Suppressor macrophage treated with lipopolysaccharide for 4 hours (primary cell): ENCODE measurements around the gene BRAF.
"Not testable (repeated sequence)": the region's sequence is repeated elsewhere in the genome, so short reads cannot be mapped to it uniquely, and the experiment has no call there.

Source experiments
- DNase-seq: peaks from one replicate; pipeline ENCODE4 v3.0.0-alpha.2; 2020

BRAF gene

GRCh38 chr7:140698477-140698876 is 226.3 kb downstream of the BRAF start:
- DNase-seq: no peak

DNA sequence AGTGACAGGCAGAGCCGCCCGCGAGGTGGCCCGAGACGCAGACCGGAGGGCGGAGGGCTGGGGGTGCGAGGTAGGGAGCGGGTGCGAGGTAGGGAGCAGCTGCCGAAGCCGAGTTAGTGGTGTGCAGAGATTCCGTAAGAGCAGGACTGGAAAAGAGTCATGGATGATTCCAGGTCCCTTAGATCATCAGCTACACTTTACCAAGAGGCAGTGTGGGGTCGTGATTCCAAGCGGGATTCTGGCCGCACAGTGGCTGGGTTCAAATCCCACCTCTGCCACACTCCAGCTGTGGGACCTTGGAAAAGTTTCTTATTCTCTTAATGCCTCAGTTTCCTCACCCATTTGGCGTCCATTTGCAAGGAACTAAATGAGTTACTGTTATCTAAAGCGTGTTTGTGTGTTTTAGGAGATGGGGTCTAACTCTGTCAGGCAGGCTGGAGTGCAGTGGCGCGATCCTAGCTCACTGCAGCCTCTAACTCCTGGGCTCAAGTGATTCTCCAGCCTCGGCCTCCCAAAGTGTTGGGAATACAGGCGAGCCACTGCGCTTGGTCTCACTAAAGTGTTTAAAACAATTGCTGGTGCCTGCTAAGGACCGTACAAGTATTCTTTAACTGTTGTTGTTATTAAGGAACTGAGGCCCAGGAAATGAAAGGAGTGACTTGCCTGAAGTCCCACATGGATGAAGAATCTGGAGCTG is 227.1 kb downstream of the BRAF start:
- DNase-seq: no peak

GRCh38 chr7:140696680-140697446 is 227.9 kb downstream of the BRAF start, which contains the start of gene NDUFB2:
Gene NDUFB2, plus strand, starts transcription at chr7:140696708. Its CDS starts 37 bp downstream, at chr7:140696745.
- DNase-seq: peak; percentile 69

- DNase-seq: peak; percentile 94
These were observed 228.6 kb downstream of the BRAF start for GRCh38 chr7:140696024-140696679.

DNA sequence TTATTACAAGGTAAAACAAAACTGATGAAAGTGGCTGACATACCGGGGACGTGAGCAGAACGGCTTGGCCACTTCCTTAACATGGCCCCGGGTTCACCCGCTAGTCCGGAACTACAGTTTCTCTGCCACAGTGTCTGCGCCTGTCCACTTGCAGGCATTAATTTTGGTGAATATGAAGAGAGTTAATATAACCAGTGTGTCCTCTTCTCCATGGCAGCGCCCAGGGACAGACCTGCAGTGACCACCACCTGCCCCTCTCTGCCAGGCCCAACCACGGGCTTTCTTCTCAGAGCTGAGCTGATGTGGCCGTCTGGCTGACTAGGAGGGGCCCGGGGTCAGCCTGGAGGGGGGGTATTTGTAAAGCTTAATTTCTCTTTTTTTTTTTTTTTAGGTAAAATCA is 229.3 kb downstream of the BRAF start:
- no peak for DNase-seq

GRCh38 chr7:140694592-140694991 is 230.1 kb downstream of the BRAF start:
- no peak for DNase-seq

DNA sequence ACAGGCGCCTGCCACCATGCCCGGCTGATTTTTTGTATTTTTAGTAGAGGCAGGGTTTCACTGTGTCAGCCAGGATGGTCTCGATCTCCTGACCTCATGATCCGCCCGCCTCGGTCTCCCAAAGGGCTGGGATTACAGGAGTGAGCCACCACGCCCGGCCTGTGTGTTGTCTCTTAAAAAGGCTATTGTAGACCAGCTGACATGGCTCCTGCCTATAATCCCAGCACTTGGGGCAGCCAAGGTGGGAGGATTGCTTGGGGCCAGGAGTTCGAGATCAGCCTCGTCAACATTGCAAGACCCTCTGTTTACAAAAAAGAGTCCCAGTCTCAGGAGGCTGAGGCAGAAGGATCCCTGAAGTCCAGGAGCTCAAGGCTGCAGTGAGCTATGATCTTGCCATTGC is 230.9 kb downstream of the BRAF start:
- DNase-seq: not testable (repeated sequence)

- no peak for DNase-seq
These were observed 233.2 kb downstream of the BRAF start for GRCh38 chr7:140691376-140692045.

DNA sequence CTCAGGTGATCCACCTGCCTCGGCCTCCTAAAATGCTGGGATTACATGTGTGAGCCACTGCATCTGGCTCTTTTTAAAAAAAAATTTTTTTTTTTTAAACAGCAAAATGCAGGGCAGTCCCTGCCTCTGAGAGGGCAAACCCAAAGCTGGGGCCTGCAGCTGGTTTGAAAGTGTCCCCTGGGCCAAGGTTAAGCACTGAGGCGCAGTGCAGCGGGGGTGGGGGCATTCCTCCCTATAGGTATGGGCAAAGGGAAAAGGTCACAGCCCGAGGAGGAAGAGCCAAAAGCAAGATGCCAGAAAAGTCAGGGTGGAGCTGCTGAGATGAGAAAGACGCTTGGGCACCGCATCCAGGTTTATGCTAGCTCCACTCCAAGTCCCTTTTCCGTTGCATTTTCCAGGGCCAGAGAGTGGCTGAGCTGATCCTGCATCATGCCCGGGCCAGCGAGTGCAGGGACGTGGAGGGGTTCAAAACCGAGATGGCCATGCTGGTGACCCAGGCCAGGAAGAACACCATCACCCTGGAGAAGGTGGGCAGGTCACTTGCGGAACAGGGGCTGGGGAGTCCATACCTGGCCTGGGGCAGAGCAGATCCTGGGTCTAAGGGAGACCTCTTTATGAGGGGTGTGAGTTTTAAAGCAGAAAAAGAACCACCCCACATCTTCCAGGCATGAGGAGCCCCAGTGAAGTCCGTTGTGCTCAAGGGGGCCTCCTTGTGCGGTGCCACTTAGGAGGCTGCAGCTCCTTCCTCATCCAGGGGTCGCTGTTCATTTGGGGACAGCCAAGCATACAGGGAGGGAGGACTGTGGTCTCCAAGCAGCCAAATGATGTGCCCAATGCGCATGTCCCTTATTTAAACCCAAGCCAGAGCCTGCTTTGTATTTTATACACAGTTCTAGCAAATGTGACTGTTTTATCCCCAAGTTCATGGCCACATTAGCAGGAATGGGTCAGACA is 235.3 kb downstream of the BRAF start:
- no peak for DNase-seq

- DNase-seq: no peak
These were observed 236.4 kb downstream of the BRAF start for GRCh38 chr7:140688341-140688740.

GRCh38 chr7:140686921-140687320 is 237.8 kb downstream of the BRAF start:
- DNase-seq: no peak

DNA sequence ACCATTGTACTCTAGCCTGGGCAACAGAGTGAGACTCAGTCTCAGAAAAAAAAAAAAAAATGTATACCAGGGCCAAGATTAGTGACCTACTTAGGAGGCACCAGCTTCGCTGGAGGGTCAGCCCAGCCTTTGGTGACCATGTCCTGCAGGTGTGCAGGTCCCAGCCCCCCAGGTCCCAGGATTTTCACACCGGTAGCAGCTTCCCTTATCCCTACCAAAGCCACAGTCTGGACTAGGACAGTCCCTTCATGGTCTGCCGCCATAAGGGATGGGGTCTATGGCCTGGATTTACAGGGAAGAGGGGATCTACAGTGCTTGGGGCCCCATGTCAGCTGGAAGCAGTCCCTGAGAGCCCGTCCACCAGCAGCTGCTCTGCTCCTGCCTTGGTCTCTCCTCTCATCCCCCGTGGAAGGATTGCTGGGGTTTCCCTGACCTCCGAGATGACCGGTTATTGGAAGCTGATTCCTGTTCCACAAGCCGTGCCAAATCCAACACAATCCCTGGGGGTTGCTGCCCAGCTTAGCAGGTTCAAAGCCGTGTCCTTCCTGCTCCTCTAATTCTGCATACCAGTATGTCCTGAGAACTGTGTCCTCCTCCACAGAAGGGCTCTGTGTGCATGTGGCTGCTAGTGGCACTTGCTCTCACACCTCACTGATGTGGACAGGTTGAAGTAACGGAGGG is 239.2 kb downstream of the BRAF start:
- DNase-seq: no peak

- DNase-seq: no peak
These were observed 240.4 kb downstream of the BRAF start for GRCh38 chr7:140684066-140684950.

GRCh38 chr7:140683657-140684056 is 241.1 kb downstream of the BRAF start:
- no peak for DNase-seq

DNA sequence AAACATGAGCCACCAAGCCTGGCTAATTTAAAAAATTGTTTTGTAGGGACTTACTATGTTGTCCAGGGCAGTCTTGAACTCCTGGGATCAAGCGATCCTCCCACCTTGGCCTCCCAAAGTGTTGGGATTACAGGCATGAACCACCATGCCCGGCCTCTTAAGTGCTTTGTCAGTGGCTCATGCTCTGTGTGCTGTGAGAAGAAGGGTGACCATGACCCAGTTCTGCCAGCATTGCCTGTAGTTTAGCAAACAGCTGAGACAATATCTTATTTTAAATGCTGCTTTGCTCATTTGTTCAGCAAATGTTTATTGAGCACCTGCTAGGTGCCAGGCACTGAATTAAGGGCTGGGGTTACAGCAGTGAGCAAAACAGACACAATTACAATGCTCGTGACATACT is 243.0 kb downstream of the BRAF start:
- no peak for DNase-seq

- DNase-seq: no peak
These were observed 243.8 kb downstream of the BRAF start for GRCh38 chr7:140680886-140681285.

DNA sequence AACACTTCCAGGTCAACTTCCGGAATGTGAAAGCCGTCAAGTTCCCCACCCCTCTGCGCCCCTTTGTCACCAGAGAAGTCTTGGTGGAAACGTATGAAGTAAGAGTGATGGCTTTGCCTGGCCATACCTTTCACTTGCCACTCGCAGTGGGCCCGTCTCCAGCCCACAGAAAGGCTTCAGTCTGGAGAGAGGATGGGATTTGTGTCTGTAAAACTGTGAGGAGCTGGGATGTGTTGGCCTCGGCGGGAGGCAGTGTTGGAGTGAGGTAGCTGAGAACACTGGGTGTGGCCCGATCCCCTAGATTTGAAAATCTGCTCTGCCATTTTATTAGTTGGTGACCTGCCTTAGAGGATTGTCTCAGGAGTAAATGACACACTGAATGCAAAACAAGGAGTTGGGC is 245.5 kb downstream of the BRAF start:
- DNase-seq: no peak

GRCh38 chr7:140678816-140679130 is 246.0 kb downstream of the BRAF start:
- DNase-seq: no peak

DNA sequence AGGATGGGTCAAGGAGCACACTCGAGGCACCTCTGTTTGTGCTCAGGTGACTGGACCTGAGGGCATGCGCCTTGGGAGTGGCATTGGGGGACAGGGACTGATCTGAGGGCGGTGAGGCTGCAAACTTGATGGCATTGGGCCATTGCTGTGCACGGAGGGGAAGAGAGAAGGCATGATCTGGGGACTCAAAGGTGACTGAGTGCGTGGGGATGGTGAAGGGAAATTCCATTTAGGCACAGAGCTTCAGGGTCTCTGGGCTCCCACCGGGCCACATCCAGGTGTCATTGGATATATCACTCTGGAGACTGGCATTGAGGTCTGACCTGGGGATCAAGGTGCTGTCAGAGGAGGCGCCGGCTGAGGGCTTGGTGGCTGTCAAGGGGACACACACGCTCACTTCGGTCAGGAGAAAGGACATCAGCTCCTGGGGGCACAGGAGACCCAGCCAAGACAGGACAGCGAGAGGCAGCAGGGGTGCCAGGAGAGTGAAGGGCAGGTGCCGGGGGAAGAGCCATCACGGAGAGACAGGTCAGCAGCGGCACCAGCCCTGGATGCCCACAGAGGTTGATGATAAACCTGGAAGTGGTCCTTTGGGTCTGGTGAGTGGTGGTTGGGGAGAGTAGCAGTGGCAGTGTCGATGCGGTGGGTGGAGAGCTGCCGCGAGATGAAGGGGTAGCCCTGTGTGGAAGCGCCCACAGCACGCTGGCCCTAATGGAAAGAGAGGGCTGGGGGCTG is 246.5 kb downstream of the BRAF start:
- no peak for DNase-seq

- DNase-seq: no peak
These were observed 247.2 kb downstream of the BRAF start for GRCh38 chr7:140677496-140677895.
